GM18868 (cell line): ENCODE results near the gene COPB1.
"Not testable (repeated sequence)": the region's sequence is repeated elsewhere in the genome, so short reads cannot be mapped to it uniquely, and the experiment has no call there.

Source experiments
- ATAC-seq: cut with Tn5 transposase; IDR thresholded peaks from one replicate; pipeline ENCODE4 v1.9.1; 2021; ENCODE audit warnings: mild to moderate bottlenecking, moderate library complexity; ENCODE audit not compliant: unreplicated experiment

Gene COPB1, protein sequence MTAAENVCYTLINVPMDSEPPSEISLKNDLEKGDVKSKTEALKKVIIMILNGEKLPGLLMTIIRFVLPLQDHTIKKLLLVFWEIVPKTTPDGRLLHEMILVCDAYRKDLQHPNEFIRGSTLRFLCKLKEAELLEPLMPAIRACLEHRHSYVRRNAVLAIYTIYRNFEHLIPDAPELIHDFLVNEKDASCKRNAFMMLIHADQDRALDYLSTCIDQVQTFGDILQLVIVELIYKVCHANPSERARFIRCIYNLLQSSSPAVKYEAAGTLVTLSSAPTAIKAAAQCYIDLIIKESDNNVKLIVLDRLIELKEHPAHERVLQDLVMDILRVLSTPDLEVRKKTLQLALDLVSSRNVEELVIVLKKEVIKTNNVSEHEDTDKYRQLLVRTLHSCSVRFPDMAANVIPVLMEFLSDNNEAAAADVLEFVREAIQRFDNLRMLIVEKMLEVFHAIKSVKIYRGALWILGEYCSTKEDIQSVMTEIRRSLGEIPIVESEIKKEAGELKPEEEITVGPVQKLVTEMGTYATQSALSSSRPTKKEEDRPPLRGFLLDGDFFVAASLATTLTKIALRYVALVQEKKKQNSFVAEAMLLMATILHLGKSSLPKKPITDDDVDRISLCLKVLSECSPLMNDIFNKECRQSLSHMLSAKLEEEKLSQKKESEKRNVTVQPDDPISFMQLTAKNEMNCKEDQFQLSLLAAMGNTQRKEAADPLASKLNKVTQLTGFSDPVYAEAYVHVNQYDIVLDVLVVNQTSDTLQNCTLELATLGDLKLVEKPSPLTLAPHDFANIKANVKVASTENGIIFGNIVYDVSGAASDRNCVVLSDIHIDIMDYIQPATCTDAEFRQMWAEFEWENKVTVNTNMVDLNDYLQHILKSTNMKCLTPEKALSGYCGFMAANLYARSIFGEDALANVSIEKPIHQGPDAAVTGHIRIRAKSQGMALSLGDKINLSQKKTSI

DNA sequence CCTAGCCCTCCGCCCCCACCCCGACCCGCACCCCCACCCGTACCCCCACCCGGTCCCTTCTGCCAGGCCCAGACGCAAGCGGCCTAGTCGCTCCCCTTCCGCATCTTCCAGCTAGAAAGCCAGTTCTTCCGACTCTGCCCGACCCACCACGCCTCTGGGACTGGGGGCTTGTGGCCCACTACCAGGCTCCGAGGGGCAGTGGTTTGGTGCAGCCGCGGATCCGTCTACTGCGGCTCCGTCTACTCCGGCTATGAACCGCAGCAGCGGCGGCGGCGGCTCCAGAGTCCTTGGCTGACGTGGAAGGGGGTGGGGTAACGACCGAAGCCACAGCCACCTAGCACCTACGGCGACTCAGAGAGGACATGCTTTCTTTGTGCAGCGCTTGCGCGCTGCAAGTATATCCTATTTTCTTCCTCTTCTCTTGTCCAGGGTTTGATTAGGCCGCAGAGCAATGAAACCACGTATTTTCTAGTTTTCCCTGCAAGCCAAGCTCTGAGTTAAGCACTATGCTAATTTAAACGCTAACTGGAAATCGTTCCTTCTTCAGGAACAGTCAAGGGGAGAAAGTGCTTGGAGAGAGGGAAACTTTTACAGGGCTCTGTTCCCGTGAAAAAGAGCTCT is at the start of gene COPB1:
COPB1 (minus strand) TSS at position 252 of the 621 bp plus-strand sequence. CDS start 883 bp downstream, outside the sequence.
- peak; percentile 94 for ATAC-seq

DNA sequence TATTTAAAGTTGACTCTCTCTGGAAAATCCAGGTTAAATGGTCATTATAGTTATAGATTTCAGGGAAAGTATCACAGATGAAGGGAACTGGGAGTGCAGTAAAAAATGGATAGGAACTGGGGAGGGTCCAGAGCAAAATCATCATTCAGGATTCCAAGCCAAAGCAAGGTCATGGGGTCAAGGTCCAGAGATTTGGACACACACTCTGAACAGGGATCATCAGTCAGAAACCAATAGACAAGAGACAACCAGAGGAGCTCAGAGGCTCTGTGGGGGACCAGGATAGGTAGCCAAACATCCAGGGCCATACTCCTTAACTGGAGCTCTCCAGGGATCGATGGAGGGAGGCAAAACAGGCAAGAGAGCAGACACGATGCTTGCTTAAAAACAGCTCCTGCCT is 47.8 kb upstream of the COPB1 start:
- no peak for ATAC-seq

DNA sequence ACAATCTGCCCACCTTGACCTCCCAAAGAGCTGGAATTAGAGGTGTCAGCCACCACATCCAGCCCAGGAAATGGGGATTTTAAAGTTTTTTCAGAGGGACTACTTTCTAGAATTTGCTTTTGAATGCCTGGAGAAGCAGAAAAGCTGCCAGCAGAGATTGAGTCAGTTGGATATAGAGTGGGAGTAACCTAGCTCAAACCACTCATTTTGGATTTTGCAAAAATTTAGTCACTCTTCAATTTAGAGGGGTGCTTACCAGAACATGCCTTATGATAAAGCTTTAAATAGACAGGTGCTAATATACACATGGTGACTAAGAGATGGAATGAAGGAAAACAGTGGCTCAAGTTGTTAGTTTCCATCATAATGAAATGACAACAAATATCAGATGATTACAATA is 47.1 kb upstream of the COPB1 start:
- ATAC-seq, result no peak

DNA sequence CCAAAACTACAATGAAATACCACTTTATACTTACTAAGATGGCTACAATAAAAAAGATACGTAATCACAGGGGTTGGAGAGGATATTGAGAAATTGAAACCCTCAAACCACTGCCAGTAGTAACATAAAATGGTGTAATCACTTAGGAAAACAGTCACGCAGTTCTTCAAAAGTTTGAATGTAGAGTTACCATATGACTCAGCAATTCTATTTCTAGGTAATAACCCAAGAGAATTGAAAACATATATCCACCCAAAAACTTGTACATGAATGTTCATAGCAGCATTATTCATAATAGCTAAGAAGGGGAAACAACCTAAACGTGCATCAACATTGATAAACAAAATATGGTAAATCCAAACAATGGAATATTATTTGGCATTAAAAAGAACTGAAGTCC is 45.0 kb upstream of the COPB1 start:
- peak; percentile 92 for ATAC-seq

DNA sequence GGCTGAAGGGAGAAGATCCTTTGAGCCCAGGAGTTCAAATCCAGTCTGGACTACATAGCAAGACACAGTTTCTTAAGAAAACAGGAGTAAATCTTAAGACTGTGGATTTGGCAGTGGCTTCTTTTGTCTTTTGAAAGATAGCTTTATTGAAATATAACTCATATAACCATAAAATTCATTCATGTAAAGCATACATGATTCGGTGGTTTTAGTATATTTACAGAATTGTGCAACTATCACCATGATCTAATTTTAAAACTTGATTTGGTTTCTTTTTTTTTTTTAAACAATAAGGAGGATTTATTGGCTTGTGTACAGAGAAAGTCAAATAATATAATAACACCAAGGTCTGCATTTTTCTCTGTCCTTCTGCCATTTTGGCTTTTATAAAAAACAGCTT is 43.6 kb upstream of the COPB1 start:
- no peak for ATAC-seq

DNA sequence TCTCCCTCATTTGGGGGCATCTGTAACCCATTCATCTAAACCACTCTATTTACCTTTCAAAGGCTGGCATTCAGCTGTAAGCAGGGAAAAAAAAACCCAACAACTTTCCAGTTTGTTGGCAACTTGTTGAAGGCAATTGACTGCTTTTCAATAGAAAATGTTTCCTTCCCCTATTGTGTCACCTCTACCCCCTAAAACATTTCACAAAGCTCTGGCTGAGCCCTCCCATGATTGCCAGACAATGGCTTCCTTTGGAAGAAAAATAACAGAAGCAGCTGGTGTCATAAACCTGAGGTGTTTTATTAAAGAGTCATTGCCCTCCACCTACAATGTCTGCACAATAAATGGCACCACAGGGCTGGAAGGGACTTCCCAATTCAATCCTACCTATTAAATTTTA is 42.7 kb upstream of the COPB1 start:
- ATAC-seq, result no peak

DNA sequence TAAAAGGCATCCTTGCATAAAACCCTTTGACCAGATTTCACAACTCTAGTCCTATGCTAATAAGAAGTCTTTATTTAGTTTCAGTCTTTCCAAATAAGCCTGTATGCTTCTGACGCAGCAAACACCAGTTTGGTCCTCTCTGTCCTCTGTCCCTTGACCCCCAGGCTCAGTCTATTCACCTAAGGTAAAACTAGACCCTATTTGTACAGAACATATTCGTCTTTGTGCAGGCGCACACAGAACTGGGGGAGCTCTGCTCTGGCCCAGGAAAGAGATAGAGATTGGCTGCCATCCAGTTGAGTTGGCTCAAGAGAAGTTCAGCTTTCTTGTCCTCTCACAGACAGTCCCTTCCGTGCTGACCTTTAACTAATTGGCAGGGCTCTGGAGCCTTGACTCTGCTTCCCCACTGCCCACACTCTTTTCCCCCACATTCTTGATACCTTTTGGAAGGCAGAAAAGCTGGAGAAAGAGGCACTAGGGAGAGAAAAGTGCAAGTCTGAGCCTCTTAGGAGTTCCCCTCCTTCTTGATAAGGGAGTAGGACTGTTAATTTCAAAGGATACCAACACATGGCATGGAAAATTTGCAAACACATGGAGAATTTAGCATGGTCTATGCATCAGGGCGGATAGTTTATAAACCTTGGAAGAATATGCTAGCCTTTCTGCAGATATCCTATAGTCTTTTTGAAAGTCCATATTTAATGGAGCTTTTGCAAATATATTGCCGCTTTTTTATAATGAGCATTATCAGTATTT is 41.8 kb upstream of the COPB1 start:
- no peak for ATAC-seq

DNA sequence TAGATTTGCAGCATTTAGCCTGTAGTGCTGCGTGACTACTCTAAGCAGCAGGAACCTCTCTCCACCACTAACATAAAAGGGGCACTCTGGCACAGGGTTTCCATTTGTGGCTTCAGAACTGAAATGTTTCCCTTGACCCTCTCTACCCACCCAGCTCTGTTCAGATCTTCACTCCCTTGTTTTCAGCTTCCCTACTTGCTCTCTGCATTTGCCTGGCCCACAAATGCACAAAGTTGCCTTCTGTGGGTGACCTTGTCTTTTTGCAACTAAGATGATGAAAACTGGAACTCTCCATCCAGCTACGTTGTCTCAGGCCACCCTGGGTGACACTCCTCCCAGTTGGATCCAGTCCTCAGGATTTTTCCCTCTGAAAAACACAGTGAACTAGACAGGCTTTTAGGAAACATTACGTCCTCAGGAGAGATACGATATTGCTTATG is 40.4 kb upstream of the COPB1 start:
- ATAC-seq, result no peak

DNA sequence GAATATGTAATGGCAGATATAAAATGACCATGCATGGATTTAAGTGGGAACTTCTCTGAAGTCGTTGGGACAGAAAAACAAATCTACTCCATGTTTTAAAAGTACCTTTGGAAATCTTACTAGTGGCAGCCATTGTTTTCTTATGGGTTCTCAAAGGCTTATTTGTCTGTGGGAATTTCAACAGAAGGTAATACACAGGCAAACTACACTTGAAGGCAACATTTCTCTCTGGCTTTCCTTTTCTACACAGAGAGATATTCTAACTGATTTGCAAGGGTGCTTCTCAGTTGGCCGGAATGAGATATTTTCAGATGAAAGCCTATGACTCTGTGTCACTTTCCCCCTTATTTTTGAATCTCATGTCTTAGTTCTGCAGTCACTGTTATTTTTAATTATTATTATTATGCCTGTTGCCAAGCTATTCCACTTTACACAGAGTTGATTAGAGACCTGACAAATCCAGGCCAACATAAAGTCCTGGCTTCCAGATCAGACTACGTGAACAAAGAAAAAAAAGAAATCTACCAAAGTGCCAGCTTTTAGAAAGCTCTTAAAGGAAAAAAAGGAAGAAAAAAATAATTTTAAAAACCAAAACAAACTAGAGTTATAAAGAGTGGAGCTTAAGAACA is 39.4 kb upstream of the COPB1 start:
- ATAC-seq, result no peak

DNA sequence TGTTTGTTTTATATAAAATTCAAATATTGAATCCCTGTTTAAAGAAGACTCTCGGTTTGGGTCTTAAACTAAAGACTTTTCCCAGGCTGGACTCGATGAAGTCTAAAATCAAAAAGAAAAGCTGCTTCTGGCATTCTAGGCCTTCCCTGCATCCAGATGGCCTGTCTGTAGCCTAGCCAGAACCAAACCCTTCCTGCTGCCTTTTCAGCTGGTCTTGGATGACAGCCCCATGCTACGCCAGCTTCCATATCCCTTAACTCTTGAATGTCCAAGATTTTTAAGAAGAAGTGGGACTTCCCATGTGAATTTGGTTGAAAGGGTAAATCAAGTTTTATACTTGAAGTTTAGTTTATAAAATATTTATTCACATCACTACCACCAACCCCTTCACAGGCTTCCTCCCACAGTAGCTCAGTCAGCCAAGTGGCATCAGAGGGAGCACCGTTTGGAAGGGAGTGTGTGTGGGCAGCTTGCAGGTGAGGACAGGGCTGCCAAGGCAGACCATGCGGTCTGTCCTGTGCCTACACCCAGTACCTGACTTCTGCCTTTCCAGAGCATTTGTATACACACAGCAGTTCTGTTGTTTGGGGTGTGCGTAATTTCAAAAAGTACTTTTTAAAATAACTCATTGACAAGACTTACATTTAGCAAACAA is 38.8 kb upstream of the COPB1 start:
- no peak for ATAC-seq

DNA sequence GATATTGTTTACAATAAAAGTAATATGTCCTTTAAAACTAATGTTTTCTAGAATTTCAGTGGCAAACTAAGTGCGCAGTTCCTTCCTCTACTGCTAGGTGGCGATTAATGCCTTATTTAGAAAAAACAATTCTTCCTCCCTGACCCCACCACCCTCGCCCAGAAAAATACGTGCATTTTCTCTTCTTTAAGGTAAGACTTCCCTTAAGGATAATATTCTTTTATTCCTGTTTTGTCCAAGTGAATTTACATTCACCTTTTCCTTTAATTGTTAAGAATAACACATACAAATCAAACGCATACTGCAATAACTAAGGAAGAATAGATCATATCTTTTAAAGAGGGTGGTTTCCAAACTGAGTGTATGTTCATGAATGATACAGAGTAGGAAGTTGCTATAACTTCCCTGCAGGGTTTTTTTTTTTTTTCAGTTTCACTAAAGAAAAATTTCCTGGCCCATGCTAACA is 37.6 kb upstream of the COPB1 start:
- peak; percentile 83 for ATAC-seq

DNA sequence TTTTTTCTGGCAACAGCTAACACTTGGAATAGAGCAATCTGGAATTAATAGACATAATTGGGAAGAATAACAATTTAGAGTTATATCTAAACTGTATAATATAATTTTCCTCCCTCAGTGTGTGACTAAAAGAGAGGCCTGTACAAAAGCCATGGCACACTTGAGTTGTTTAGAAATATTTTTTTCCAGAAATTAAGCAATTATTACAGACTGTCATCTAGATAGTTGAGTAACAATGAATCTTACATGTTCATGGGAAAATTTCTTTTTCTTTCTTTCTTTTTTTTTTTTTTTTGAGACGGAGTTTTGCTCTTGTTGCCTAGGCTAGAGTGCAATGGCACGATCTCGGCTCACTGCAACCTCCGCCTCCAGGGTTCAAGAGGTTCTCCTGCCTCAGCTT is 35.6 kb upstream of the COPB1 start:
- not testable (repeated sequence) for ATAC-seq

DNA sequence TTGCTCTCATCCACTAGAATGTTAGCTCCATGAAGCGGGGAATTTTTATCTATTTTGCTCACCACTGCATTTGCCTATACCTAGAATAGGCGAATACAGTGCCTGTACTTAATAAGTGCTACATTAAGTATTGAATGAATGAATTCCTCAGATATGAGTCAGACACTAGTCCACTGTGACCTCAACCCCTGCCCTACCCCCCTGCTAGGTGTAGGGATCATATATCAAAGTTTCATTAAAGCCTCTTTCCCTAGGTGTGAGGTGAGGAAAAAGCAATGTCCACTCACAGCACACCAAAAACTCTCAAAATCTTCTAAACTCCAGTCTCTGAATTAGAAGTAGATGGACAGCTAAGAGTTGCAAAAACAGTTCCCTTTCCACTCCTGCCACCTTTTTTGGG is 30.3 kb upstream of the COPB1 start:
- no peak for ATAC-seq

DNA sequence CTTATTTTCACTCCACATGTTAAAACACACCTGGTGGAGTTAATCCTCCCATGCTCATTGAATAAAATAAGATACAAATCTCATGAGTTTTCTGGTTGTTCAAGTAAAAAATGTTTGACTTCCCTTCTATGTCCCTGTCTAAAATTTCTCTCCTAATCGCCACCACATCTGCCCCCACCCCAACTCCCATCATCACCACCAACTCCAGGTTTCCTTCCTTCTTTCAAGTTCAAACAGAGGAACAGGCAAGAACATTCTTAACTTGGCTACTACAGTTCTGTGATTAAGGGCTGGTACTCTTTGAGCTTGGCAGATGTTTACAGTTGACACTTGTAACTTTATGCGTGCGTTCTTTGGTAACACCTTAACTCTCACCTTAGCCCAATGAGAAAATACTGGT is 29.7 kb upstream of the COPB1 start:
- ATAC-seq, result no peak

DNA sequence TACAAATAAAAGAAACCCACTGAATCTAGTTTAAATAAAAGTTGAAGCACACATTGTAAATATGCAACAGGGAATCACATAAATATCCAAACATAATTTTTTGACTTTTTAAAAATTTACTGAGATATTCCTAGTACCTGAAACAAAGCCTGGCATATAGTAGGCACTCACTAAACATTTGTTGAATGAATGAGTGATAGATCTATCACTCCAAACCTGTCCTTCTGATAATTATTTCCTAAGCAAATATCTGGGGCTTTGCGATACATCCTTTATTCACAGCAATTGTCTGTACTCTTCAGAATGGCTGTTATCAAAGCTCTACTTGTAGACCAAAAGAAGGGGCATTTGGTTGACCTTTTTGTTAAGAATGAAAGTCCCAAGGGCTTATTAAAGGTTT is 23.2 kb upstream of the COPB1 start:
- ATAC-seq, result no peak

DNA sequence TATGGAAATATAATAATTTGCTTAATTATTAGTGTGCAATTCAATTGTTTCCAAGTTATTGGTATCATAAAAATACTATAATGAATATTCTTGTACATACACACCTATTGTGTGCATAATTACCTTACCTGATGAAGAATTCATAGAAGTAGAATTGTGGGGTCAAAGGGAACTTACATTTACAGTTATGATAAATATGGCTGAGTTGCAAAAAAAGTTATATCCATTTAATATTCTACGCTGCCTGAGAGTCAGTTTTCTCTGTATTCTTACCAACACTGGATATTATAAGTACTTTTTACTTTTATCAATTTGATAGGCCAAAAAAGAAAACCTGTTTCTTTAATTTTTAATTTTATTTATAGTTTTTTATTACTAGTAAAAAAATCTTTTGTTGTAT is 22.6 kb upstream of the COPB1 start:
- no peak for ATAC-seq

DNA sequence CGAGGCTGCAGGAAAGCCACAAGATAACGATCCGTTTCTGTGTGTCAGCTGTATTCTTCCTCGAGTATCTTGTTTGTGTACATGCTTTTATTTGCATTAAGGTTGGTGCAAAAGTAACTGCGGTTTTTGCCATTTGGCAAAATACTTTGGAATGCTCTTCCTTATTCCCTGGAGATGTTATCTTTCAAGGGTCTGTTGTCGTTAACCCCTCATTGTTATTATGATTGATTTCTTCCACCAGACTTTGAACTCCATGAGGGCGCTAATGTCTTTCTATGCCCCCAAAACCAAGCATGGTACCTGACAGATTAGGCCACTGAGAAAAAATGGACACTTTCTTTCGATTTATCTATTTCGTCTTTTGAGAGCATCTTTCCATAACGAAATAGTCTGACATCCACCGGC is 21.1 kb upstream of the COPB1 start:
- peak; percentile 0 for ATAC-seq

DNA sequence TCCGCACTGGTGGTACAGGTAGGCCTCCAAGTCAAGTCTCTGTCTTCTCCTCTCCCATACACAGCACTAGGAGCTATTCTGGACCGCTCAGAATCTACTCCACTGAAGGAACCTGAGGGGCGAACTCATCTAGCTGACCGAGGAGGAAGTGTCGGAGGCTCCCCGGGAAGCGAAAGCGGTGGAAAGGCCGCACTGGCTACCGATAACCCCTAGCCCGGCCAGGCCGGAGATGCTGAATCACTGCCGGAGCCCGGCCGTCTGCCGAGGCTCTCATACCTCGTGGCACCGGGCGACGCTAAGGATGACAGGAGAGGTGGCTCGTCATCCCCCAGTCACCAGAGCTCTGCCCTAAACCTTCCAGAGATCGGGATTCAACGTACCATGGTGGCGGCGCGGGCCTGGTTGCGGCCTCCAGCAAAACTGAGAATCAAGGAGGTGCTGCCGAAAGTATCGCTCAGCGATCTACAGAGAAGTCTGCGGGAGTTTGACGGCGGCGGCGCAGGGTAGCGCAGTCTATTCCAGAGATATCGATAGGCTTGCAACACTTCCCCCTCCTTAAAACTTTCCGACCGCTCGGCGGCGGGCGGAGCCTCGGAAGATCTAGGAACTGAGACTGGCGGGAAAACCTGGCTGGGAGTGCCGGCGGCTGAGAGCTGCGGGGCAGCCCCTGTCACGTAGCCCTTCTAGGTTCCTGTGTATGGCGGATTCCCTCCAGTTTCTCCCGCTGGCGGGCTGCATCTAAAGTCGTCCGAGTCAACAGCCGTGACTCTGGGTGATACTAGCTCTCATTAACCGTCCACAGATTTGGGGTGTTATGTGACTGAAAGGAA is 20.5 kb upstream of the COPB1 start, which contains the start of gene PSMA1:
PSMA1 (minus strand) TSS at position 470 of the 830 bp plus-strand sequence; CDS start at position 383, 87 bp downstream.
- ATAC-seq, result peak; percentile 90

DNA sequence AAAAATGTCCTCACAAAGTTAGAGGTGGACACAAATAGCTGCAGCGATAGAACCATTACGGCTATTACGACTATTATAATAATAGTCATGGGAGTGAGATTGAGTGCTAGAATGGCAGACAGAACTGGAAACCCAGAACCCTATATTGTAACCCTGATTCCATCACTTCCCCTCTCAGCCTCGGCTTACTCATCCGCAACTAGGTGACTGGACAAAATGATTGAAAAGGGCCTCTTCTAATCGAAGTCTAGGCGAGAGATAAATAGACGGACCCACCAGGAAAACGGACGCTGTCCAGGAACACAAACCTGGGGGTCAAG is 19.9 kb upstream of the COPB1 start:
- ATAC-seq, result peak; percentile 3
